Sciatic nerve (tissue), 2 donors: ENCODE data around the gene DOK5. TPM values are rescaled to one million over a fixed set of nuclear protein-coding genes. Genes with fewer than 3 reads are reported as not detected.

Experiments used
- ATAC-seq: fragments of 200-7000 bp; cut with Tn5 transposase; one replicate; pipeline ENCODE4 v1.9.1; 2020; ENCODE audit warnings: mild to moderate bottlenecking, moderate library complexity
- DNase-seq: peaks from one replicate; pipeline ENCODE4 v3.0.0-alpha.2; 2020; ENCODE audit warnings: low spot score
- intact Hi-C: fragments of 100-400 bp; cut with DNase I; formaldehyde crosslinking; loops from one replicate; pipeline ENCODE4 v1.14.2; 2022
- total RNA-seq: library from RNA; stranded (reverse); fragmentation: NEBNext Ultra II Directional; extraction: Animal tissue kit (Norgen Biotek cat#: 25700); gene quantifications from one replicate; pipeline ENCODE4 v1.2.1, GENCODE V29; 2021
- donor health status: DM: no; HTN: no; CAD: no.
- donor health status: DM: no; HTN: no; CAD: no.

The DOK5 gene
- total RNA-seq, 1 donor from 2014 or later = 13.6 TPM

GRCh38 chr20:54545676-54546358 lies 70.4 kb downstream of the DOK5 start:
- no peak for DNase-seq

DNA sequence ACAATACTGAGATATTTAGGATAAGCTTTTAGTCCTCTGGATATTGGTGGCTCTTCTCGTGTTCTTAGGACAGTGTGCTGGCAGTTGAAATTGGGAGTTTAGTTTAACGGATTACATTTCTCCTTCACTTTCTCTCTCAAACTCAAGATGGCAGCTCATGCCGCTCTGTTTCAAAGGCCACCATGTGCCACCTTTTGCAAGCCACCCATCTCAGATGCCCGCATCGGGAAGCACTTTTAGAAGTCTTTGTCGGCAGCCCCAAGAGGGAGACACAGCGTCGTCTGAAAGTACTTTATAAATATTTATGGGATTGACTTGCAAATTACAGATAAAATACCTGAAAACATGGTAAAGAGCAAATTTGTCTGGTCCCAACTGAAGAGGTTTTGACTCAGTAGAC lies 73.5 kb downstream of the DOK5 start:
- DNase-seq (no peak), ATAC-seq (no peak)
- intact Hi-C loops = no loop called here

More at GRCh38 chr20:54545676-54546358, 70.4 kb downstream of the DOK5 start:
- no peak for ATAC-seq
- intact Hi-C loops = no loop called here

DNA sequence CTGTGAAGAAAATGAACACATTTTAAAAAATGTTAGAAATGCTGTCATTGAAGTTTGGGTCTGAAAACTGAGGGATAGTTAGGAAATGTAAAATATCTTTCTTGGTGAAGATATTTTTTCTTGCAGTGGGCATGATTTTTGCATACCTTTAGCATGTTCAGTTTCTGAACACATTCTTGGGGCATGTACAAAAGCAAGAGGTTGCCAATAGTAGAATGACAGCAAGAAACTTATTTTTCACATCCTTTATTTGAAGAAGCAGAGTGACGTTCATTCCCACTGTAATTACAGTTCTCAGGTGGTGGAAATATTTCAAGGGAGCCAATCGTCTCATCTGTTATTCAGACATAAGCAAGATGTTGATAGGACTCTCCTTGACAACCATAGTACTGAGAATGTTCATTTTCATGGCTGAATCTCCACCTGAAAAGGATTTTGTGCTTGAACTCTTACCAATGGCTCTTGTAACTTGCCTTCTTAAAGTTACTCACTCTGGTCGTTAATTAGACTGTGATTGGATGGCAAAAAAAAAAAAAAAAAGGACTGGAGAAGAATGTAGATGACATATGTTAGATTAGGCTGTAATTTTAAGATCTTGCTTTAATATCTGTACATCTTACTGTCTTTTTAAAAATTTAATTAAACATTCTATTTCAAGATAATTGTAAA lies 74.4 kb downstream of the DOK5 start:
- no peak for ATAC-seq
- intact Hi-C loops = no loop called here
- no peak for DNase-seq

GRCh38 chr20:54550776-54551396 lies 75.5 kb downstream of the DOK5 start:
- DNase-seq (no peak), ATAC-seq (no peak)
- intact Hi-C loops = no loop called here

DNA sequence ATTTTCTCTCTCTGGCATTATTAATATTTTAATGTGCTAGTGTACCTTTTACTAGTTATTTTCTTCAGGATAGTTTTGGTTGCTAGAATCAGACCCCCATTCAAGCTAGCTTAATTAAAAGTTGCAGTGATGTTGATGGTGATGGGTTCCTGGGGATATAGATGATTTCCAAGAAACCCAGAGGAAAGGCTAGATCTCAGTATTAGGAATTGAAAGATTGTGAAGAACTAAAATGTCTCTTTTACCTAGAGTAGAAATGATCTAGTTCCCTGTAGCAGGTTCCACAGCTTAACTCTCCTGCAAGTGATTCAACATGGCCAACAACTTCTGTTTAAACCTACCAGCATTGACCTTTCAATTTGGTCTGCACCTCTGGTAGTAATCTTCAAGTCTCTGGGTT lies 78.6 kb downstream of the DOK5 start:
- no peak for ATAC-seq
- no peak for DNase-seq
- intact Hi-C loops = no loop called here

DNA sequence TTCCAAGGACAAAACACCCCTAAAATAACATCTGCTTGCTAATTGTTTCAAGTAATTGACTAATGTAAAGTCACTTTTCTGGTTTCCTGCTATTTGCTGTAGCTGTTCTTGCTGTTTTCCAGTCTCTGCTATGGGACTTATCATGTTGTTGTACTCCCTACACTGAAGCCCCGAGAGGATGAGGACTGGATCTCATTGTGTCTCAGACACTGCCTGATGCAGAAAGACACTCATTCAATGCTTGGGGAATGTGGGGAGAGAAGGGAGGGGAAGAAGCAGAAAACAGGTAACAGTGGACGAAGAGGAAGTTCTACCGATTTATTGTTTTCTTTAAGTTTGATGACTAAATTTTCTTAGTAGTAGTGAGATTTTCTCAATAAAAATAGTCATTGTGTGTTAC lies 79.8 kb downstream of the DOK5 start:
- intact Hi-C loops = no loop called here
- DNase-seq (no peak), ATAC-seq (no peak)

DNA sequence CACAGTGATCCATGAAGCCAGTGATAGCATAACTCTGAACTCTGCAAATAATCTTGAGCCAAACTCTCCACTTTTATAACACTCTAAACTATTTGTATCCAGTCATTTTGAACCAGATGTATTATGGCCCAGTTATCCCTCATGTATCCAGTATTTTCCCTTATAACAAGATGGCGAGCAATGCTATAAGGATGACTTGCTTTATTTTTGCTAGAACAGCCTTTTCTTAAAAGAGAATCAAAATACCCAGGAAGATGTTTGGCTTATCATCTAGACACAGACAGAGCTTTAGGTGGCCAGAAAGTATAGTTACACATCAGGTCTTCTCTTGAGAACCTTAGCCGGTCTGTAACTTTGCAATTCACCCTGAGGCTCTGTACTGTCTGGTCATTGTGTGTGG lies 81.0 kb downstream of the DOK5 start:
- ATAC-seq = no peak

DNA sequence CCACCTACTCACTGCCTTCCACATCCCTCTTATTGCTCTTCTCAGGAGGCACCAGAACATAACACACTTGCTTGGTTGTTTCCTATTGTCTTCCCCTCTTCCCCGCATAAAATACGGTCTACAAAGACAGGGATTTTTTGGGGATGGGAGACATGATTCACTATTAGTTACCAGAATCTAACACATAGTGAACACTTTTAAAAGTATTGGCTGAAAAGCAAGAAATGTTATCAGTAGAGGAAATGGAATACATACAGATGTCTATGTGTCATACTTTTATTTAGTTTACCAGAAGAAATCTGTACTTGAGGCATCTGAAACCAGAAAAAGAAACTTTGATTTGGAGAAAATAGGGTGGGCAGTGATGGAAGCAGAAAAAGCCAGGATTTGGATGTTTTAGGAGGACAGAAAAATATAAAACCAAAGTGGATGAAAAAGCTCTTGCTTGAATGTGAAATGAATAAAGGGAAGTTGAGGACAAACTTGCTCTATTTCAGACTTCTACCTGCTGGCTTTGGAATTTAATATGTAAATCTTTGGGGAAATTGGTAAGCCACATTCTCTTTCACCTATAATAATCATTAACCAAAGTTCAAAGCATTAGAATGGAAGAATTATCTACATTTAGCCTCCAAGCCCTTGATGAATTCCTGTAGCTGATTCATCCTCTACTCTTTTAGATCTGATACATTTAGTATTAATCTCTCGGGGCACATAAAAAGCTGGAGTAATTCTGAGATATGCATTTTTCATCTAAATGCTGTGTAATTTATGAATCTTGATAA lies 82.6 kb downstream of the DOK5 start:
- ATAC-seq (no peak), DNase-seq (no peak)
- intact Hi-C loops = no loop called here

More for the DNA sequence above, 81.0 kb downstream of the DOK5 start:
- no peak for DNase-seq
- intact Hi-C loops = no loop called here

- ATAC-seq (no peak), DNase-seq (no peak)
- intact Hi-C loops = no loop called here
Observed at GRCh38 chr20:54559890-54560289, 84.5 kb downstream of the DOK5 start.

DNA sequence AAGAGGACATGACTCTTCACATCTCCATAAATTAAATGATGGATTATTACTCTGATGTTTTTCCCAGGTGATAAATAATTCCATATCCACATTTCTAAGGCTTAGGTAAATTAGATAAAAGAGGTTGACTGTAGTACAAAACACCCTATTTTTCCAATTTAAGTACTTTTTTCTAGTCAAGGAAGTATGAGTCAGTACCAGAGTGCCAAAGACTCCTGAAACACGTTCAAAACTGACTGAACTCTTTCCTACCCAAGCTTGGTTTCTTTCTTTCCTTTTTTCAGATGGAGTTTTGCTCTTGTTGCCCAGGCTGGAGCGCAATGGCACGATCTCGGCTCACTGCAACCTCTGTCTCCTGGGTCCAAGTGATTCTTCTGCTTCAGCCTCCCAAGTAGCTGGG lies 85.0 kb downstream of the DOK5 start:
- ATAC-seq = no peak
- intact Hi-C loops = no loop called here
- no peak for DNase-seq

- no peak for DNase-seq
- intact Hi-C loops = no loop called here
- ATAC-seq = no peak
Observed at GRCh38 chr20:54565255-54565654, 89.9 kb downstream of the DOK5 start.

- no peak for DNase-seq
- intact Hi-C loops = no loop called here
- no peak for ATAC-seq
Observed at GRCh38 chr20:54566031-54566688, 90.8 kb downstream of the DOK5 start.

DNA sequence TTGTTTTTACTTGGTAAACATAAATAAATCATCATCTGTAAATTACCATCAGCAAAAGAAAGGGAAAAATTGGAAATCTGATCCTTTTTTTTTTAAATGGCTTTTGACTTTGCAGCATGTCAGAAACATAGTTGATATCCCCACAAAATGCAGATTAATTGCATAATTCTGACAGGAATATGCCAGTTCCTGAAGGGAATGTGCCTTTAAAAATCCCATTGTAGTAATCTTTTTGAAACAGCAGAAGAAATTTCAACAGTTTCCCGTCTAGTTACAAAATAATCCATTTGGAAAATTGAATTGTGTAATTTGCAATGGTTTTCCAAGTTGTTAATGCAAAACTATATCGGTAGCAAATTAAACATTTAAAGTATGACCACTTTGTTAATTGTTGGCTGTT lies 95.2 kb downstream of the DOK5 start:
- intact Hi-C loops = no loop called here
- DNase-seq (no peak), ATAC-seq (no peak)

DNA sequence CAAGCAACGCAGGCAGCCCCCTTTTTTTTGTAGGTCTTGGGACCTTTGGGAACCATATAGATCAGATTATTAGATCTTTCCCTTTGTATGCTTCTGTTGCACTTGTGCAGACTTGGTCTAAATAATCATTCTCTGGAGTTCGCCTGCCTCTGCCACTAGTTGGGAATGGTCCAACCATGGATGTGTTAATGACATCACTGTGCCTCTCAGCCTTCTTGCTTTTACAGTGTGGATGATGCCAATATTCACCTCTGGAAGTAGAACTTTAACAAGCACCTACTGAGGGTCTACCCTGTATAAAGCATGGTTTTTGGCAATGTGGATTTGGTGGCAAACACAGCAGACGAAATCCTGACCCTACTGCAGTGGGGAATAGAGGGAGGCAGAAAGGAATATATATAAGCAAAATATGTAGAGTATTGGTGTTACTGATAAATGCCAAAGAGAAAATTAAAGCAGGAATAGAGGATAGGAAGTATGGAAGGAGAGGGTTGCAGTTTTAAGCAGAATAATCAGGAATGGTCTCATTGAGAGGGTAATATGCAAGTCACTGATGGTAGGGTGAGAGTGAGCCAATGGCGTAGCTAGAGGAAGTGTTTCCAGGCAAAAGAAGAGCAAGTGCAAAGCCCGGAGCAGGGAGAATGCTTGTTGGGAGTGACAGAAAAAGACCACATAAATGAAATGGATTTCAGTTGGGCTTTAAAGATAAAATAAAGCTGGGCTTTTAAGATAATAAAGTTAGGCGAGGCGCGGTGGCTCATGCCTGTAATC lies 97.5 kb downstream of the DOK5 start:
- ATAC-seq = no peak
- intact Hi-C loops = no loop called here

DNA sequence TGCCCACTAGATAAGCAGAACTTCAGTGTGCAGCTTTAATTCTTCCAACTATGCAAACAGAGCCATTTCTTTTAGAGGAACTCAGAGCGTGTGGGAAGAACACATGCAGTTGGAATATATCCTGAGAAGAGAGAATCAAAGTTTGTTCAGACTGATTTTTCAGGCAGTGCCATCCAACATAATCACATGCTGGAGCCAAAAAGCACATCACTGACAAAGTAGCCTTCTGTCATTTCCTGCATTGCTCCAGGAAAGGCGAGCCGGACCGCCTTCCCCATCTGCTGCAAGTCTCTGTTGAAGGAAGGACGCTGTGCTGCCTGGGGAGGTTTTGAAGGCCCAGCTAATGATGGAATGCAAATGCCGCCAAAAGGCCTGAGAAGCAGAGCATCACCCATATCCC lies 98.4 kb downstream of the DOK5 start:
- ATAC-seq (peak; percentile 55), DNase-seq (no peak)
- intact Hi-C loops = no loop called here

More for the DNA sequence above, 97.5 kb downstream of the DOK5 start:
- no peak for DNase-seq

DNA sequence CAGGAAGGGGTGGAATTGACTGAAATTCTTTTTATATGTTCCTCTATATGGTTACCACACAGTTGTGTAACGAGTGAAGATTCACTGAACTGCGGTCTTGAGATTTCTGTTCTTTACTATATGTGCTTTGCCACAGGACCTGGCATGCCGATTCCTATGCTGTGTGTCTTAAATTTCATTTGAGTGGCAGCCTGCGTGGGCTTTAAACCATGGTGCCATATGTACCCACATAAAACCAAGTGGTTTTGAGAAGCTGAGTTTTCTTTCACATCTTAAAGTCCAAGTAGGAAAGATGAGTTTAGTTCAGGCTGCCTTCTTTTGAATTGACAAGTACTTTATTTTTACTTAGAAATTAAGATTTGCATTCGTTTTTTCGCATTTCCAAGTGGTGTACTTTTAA lies 101.1 kb downstream of the DOK5 start:
- DNase-seq (no peak), ATAC-seq (no peak)
- intact Hi-C loops = no loop called here

DNA sequence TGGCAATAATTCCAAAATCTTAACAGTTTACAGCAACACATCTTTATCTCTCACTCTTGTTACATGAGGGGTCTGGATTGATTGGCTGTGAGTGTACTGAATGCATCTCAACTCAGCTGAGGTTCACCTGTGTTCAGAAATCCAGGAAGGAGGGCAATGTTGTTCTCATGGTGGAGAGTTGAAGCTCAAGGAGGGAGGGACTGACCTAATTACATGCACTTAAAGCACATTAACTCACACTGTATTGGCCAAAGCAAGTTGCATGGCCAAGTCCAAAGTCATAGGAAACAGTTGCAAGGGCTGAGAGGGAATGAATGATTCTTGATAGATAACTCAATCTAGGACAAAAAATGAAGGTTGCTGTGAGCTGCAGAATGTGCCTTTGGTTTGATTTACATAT lies 102.2 kb downstream of the DOK5 start:
- DNase-seq (no peak), ATAC-seq (no peak)
- intact Hi-C loops = no loop called here

- intact Hi-C loops = no loop called here
- no peak for DNase-seq
- no peak for ATAC-seq
Observed at GRCh38 chr20:54585217-54585616, 109.8 kb downstream of the DOK5 start.

GRCh38 chr20:54587408-54587807 lies 112.0 kb downstream of the DOK5 start:
- ATAC-seq (no peak), DNase-seq (no peak)
- intact Hi-C loops = no loop called here
